ENCODE measurements around the gene MINDY4.

MINDY4 gene

DNA sequence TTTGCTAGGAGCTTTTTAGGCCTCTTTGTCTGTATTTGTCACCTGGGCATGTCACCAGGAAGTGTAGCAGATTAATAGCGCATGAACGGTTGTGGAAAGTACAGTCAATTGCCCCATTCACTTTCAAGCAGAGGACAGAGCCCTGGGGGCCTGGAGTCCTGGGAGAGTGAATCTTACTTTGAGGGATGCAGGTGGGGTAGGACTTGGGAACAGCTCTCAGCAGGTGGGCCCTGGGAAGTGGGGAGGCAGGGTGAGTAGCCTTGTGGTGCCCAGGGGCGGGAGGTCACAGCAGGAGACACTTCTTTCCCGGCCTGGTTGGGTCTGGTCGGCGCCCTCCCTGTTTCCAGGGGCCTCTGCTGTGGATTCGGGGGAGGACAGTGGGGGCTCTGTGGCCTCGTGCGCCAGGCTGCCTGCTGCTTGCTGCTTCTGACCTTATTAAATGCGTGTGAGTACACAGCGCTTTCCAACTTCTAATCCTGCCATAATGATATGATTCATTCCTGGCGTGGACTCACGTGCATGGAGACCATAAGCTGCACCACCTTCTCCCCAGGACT lies 88.8 kb downstream of the MINDY4 start:
- no peak for DNase-seq

DNA sequence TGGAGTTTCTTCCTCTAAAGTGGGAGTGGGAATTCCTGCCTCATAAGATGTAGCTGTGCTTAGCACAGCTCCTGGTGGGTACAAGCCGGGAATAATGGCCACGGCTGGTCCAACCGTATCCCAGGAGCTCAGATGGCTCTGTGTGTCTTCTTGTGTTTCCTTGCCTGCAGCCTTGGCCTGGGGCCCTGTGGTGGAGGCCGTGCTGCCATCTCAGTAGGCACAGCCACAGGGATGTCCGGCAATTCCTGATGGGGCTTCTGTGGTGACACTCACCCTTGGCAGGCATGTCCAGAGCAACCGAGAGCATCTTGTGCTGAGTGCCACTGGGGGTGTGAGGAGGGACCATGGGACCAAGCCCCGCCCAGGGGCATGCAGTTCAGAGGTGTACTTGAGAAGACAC lies 90.4 kb downstream of the MINDY4 start:
- no peak for DNase-seq

DNA sequence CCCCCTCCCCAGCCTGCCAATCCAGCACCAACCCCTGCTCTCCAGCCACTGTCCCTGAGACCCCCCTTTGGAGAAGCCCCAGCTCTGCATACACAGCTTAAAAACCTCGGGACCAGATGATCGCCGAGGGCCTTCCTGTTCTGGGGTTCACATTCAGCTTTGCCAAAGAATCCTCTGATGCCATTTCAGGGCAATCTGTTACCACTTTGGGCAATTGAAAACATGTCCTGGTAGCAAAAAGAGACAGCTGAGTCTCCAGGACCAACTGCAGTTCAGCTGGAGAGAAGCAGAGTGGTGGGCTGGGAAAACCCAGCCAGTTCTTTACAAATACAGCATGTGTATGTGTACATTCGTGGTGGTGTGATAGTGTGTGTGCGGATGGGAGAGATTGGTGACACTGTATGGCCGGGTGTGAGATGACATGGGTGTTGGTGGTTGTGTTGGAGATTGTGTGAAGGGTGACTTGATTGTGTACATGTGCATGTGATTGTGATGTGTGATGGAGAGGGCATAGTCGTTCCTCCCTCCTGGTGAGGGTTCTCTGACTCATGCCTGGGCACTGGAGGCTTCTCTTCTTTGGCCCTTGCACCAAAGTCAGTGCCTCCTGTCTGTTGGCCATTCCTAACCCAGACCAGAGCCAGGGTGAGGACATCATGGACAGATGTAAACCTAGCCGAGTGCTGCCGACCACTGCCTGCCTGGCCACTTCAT lies 91.9 kb downstream of the MINDY4 start:
- no peak for DNase-seq

DNA sequence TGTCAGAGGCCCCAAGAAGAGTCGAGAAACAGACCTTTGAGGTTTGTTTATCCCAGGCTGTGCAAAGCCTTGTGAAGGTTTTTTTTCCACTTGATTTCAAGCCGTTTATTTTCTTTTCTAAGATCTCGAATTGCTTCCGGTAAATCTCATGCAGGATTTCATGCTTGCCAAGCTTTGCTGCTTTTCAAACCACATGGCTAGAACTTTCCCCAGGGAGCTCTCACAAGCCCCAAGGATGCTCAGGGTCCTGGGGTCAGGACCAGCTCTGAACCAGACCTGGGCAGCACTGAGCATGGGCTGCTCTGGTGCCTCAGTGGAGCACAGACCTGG lies 92.5 kb downstream of the MINDY4 start:
- no peak for DNase-seq

DNA sequence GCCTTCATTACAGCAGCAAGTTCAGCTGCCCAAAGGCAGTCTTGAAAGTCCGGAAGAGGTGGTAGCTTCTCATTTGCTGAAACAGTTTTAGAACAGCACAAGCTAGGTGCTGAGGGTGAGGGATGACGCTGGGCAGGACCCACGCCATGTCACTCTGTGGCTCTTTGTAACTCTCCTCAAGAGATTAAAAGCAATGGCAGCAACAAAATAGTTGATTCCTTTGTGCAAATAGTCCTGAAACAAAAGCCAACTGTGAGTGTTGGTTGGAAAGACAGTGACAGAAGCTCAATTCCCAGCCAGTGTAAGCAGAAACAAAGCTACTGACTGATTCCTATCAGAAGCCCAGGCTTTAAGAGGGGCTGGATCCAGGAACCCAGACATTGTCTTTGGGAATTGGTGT lies 92.9 kb downstream of the MINDY4 start:
- no peak for DNase-seq

DNA sequence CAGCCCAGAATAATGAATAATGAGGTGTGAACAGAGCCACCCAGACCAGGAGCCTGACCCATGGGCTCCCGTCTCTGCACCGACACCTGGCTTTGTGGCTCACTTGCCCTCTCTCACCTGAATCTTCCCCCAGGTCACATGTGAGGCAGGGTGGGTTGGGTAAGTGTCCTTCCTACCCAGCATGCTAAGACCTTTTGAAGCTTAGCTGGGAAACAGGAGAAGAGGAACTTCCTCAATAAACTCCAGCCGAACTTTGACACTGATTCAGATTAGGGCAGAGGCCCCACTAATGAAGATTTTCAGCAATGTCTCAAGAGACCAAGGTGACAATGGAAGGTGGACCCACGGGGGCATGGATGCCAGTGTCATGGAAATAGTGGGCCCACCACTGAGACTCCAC lies 93.9 kb downstream of the MINDY4 start:
- no peak for DNase-seq

DNA sequence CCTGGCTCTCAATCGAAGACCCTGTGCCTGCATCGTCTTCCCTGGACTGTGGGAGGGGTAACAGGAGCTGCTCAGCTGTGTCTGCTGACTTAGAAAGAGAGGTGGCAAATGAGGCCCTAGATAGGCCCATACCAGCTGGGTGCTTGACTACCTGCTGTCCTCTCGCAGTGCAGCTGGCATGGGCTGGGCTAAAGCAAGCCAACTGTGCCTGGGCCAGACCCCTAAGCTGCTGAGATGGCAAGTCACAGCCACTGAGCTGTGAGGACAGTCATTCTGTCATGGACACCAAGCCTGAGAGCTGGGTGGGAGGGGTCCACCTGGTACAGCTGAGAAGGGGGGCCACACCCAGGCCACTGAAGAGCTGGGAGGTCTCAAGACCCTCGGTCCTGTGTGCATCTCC lies 94.6 kb downstream of the MINDY4 start:
- no peak for DNase-seq

DNA sequence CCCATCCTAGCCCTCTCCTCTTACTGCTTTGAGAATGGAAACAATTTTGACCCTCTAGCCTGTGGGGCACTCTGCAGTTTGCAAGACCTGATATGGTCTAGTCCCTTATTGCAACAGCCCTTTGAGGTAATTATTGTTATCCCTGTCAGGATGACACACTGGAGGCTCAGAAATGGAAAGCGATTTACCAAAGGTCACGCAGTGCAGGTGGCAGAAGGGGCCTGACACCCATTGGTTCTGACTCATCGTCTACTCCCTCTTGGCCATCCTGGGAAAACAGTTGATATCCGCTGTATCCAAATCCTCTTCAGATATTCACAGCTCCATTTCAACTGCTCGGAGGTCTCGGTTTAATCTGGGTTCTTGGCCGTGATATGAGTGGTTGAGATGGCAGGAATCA lies 95.7 kb downstream of the MINDY4 start:
- no peak for DNase-seq

DNA sequence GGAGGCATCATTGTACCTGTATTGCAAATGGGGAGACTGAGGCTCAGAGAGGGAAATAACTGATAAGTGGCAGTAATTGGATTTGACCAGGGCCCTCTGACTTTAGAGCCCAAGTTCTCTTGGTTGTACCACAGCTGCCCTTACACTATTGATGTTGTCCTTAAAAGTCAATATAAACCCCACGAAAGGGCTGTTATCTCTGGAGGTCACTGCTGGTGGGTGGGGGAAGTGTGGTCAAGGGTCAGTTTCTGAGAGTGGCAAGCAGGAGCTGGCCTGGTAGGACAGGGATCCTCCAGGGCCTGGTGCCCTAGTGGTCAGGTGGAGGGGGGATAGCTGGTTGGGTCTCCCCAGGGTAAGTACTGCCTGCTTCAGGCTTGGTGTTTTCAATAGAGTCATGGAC lies 96.3 kb downstream of the MINDY4 start:
- no peak for DNase-seq

DNA sequence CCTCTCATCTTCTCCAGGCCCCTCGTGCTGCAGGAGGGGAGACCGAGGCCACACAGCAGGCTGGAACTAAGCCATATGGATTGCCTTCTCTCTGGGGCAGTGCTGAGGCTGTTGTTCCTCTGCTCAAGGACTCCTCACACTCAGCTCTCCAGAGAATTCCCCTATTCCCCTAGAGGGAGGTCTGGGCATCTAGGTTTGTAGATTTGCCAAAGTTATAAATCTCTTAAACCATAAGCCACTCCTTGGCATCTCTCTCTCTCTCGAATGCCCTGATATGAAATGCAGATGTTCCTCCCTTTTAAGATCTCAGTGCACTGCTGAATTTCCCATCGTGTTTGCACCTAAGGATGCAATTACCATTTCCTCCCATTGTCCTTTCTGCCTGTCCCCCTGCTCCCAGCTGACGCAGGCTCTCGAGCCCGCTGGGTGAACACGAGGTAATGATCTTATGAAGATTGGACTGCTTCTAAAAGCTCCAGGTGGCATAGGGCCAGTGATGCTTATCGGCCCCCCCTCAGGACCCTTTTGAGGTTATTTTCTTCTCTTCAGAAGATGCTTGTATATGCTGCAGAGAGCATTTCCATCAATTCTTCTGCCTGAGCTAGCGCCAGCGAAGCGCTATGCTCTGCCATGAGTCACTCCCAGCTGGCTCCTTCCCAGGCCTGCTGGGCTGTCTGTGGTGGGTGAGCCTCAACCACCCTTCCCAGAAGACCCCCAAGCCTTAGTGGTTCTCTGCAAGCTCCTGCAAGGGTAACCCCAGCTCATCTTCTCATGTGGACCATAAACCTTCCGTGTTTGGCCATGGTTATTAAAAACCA lies 98.8 kb downstream of the MINDY4 start:
- DNase-seq, result no peak

DNA sequence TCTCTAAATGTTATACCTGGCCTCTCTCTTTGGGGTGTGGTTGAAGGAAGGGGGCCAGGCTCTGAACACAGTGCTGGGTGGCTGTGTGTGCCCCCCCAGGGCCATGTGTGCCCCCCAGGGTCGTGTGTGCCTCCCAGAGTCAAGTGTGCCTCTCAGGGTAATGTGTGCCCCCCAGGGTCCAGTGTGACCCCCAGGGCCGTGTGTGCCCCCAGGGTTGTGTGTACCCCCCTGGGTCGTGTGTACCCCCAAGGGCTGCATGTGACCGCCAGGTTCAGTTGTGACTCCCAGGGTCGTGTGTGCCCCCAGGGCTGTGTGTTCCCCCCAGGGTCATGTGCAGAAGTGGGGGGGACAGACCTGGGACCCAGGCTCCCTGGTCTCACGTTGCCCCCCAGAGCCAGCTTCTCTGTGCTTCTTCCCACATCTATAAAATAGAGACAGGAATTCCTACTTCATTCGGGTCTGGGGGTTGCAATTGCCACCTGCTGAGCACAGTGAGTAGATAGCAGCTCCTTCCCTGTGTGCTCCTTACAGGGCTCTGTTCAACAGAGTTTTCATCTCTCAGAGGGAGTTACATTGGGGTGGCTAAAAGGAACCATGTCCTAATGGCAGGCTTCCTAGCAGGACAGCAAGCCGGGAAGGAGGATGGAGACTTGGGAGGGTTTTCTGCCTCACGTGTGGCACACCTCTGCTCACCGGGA lies 99.8 kb downstream of the MINDY4 start:
- no peak for DNase-seq

DNA sequence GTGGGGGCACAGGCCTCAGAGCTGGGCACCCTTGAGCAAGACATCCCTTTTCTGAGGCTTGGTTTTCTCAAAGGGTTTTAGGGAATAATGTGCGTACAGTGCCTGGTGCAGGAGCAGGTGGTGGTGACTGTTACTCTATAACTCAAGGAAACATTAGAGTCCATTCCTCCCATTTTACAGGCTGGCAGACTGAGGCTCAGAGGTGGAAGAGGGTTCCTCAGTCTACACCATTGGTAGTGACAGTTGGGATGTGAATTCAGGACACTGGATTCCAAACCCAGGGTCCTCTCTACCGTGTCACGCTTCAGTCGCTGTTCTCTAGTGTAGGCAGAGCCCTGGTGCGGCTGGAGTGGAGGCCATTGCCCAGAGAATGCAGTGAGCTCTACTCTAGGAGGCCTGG lies 100.4 kb downstream of the MINDY4 start:
- DNase-seq, result no peak

DNA sequence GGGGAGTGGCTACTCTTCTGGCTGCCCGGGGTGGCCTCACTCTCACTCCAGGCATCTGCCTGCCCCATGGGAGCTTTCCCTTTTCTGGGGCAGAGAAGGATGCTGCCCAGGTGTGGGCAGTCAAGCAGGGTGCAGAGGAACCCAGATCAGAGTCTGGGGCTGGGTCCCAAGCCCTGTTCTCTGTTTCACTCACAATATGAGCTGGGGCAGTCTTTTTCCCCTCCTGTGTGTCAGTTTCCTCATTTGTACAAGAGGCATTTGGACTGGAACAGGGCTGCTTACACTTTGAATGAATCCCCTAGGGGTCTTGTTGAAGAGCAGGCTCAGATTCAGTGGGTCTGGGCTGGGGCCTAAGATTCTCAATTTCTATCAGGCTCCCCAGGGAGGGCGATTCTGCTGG lies 102.0 kb downstream of the MINDY4 start:
- DNase-seq, result no peak

DNA sequence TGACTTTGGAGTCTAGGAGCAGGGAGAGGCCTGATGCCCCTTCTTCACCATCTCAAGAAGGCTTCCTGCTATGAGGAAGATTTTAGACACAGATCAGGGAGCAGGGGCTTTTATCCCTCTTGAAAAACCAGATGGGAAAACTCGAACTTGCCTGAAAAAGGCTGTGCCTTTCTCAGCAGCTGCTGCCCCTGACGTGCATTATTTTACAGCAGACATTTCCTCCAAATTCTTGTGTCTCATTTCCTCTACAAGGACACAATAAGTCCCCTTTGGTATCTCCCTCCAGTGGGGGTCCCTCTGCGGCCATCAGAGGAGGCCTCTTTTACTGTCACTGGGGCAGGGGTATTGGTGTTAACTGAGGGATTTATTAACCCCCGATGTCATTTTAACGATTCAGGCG lies 102.4 kb downstream of the MINDY4 start:
- no peak for DNase-seq

DNA sequence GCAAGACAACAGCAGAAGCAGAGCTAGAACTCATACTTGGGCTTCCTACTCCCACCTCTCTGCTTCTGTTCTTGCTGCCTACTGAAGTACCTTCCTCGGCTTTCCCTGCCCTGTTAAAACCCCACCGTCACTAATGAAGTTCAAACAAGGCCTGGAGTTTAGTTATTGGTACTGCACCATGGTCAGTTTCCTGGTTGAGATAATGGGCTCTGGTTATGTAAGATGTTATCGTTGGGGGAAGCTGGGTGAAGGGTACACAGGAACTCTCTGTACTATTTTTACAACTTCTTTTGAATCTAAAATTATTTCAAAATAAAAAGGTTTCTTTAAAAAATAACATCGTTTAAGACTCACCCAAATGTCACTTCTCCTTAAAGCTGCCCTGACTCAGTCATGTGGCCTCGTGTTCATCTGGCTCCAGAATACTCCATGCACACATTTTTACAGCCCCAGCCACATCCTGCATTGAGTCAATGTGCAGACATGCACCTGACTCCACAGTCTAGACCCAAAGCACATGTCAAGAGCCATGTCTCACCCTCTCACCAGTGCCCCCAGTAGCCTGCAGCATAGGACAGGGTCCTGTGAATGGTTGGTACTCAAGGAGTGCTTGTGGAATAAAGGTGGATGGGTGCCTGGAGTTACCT lies 103.6 kb downstream of the MINDY4 start:
- no peak for DNase-seq

DNA sequence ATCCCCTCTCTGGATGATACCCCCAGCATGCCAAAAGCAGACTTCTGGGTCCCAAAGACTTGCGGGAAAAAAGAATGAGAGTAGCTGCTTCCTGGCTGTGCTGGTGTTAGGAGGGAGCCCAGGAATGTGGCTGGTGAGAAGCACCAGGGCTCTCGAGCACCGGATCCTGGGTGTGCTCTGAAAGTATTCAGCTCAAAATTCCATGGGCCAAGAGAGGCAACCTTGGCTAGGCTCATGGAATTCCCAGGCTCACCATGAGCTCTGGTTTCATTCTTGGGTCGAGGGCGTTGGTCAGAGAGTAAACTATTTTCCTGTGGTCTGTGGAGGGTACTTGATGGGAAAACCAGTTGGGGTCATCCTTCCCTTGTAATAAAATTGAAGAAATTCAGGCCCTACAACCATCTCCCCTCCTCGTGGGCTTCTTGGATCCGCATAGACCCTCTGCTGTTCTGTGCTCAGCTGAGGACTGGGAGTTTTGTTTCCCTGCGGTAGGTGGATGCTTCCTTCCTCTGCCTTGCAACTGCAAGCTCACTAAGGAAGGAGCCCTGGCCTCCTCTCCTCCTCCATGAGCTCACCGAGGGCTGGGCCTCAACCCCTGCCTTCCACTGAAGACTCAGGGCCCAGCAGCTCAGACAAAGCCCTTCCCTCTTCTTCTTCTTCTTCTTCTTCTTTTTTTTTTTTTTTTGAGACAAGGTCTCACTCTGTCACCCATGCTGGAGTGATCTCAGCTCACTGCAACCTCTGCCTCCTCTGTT lies 106.0 kb downstream of the MINDY4 start:
- DNase-seq, result no peak

DNA sequence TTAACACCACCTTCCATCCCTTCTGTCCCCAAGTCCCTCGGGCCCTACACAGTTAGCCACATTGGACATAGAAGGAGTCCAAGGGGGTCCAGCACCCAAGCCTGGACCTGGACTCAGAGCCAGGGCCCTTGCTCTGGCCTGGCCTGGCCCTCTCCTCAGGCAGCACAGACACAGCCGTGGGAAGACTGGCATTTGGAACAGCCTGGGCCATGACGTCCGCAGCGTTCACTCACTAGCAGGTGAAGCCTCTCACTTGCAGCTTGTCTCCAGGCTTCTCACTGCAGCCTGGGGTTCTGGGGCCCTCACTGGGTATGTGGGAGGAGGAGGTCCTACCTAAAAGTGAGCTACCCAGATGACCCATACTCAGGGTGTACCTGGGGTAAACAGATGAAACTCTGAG lies 106.8 kb downstream of the MINDY4 start:
- no peak for DNase-seq

DNA sequence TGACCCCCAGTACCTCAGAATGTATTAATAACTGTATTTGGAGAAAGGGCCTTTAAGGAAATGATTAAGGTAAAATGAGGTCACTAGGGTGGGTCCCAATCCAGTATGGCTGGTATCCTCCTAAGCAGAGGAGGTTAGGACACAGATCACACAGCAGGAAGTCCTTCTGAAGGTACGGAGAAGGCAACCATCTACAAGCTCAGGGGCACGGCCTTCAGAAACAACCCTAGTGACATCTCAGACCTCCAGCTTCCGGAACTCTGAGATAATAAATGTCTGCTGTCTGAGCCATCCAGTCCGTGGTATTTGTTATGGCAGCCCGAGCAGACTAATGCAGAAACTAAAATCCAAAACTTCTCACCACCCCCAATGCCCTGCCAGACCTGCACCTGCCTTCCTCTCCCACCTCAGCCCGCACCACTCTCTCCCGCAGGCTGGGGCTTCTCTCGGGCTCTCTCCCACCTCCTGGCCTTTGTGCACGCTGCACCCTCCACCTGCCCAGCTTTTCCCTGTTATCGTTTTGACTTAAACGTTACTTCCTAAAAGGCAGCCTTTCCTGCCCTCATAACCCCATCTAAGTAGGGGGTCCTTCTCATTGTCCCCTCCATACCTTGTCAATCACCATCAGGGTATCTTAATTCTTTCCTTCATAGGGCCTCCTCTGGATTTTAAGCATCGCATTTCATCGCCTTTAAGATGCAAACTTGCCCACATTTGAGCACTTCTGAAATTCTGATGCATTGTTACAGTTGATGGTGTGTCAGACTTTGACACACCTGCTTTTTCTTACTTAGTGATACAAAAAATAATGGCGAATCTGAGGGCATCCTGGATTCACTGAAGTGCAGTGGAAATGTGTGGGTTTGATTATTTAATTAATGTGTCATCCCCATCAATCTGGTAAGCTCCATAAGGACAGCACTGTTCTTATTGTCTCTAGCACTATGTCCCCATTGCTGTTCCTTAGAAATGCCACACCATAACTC lies 108.2 kb downstream of the MINDY4 start:
- no peak for DNase-seq

DNA sequence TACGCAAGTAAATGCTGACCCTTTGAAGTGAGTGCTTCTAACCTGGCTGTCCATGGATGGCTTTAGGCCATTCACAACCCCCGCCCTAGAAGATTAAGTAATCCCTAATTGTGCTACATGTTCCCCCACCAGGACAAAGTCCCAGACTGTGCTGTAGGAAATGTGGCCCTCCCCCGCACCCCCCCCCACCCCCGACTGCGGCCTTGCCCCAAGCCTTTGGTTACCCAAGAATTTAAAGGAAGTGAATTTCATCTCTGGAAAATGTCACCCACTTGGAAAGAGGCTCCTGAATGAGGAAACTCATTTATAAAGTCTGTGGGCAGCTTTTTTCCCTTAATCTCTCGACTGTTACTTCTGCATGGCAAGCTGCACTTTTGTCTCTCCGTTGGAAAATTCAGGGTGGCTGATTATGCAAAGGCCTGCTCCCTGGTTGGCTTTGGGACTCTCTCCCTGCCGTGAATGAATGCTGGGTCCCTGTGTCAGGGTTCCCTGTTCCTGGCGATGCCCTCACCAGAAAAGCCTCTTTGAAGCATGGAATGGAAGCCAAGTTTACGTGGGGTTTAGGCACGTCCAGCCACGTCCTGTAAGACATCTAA lies 109.0 kb downstream of the MINDY4 start:
- DNase-seq, result no peak

DNA sequence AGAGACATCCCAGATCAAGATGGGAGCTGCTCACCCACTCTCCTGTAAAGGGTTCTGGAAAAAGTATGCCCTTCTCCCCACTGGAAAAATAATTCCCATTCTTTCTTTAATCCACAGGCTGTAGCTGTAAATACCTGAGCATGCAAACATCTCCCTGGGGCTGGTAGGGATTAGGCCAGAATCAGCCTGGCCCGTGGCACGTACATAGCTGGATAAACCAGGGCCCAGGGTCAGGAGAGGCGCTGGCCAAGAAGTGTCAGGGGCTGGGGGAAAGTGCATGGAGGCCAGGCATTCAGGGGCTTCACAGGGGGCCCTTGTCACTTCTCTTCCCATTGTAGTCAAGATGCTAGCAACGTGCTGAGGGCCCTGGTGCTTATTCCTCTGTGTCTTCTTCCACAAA lies 109.7 kb downstream of the MINDY4 start:
- no peak for DNase-seq

DNA sequence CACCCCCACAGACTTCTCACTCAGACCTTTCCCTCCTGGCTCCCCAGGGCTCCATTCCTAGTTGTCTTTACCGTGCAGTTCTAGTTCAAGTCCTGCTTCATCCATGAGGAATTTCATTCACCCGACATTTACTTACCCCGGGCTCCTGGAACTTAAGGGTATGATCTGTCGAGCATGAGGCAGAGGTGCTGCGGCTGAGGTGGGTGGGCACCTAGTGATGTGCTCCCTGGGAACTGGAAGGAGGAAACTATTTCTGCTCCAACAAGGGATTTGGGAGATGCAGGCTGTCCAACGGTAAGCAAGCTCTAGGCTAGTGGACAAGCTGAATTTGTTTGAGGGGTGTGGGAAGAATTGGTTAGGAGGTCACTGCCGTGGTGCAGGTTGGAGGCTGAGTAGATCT lies 110.2 kb downstream of the MINDY4 start:
- DNase-seq, result no peak
